GM12891 (cell line): ENCODE measurements around the gene DCD.

ENCODE experiments used
- POLR2A ChIP-seq: IDR thresholded peaks from 2 replicates; pipeline ENCODE4 v1.6.1; 2011; ENCODE audit warnings: low read depth, low read length, control low read depth
- TAF1 ChIP-seq: IDR thresholded peaks from 2 replicates; pipeline ENCODE4 v1.6.1; 2011; ENCODE audit warnings: low read depth, low read length, control low read depth

DNA sequence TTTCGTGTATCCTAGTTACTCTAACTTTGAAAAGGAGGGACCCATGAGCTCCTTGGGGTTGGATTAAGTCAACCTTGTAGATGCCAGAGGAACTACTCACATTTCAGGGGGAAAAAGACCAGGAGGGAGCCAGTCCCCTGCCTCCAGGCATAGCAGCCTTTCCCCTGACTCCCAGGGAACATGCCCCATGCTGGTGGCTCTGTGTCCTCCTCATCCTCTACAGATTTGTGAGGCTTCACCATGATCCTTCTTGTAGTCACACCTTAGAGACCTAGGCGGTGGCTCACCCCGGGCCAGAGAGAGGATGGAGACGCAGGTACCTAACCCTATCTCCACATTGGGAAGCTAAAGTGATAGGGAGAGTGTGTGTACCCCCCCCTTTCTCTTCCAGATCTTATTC lies 43.7 kb downstream of the DCD start:
- TF ChIP-seq POLR2A (no peak), TAF1 (no peak)
